GF-D8 (cell line): Measurements from ENCODE around the gene NFKBIZ.
"Not testable (repeated sequence)": the region's sequence is repeated elsewhere in the genome, so short reads cannot be mapped to it uniquely, and the experiment has no call there.

Experiments used
- DNase-seq: peaks from one replicate; lab custom pipeline; 2025; lab: John Stamatoyannopoulos, UW

Gene NFKBIZ

GRCh38 chr3:101873619-101874018, 24.3 kb downstream of the NFKBIZ start:
- DNase-seq = no peak

- DNase-seq = no peak
These were observed 26.8 kb downstream of the NFKBIZ start for GRCh38 chr3:101876142-101876541.

GRCh38 chr3:101878589-101878988, 29.3 kb downstream of the NFKBIZ start:
- DNase-seq = no peak

- no peak for DNase-seq
These were observed 29.8 kb downstream of the NFKBIZ start for GRCh38 chr3:101879102-101879501.

GRCh38 chr3:101879623-101880284, 30.4 kb downstream of the NFKBIZ start:
- no peak for DNase-seq

GRCh38 chr3:101884776-101885175, 35.5 kb downstream of the NFKBIZ start:
- DNase-seq = no peak

- not testable (repeated sequence) for DNase-seq
These were observed 36.3 kb downstream of the NFKBIZ start for GRCh38 chr3:101885584-101885983.

- DNase-seq = no peak
These were observed 37.3 kb downstream of the NFKBIZ start for GRCh38 chr3:101886626-101887025.

GRCh38 chr3:101888653-101889052, 39.3 kb downstream of the NFKBIZ start:
- no peak for DNase-seq

GRCh38 chr3:101890716-101891115, 41.4 kb downstream of the NFKBIZ start:
- no peak for DNase-seq

GRCh38 chr3:101892648-101893047, 43.3 kb downstream of the NFKBIZ start:
- no peak for DNase-seq

GRCh38 chr3:101896083-101896757, 46.9 kb downstream of the NFKBIZ start:
- no peak for DNase-seq

GRCh38 chr3:101897013-101897412, 47.7 kb downstream of the NFKBIZ start:
- no peak for DNase-seq

GRCh38 chr3:101898039-101898438, 48.7 kb downstream of the NFKBIZ start:
- no peak for DNase-seq

- DNase-seq = no peak
These were observed 49.4 kb downstream of the NFKBIZ start for GRCh38 chr3:101898752-101899169.

GRCh38 chr3:101900316-101900715, 51.0 kb downstream of the NFKBIZ start:
- DNase-seq = no peak

- DNase-seq = no peak
These were observed 51.4 kb downstream of the NFKBIZ start for GRCh38 chr3:101900736-101901135.

GRCh38 chr3:101902041-101902440, 52.7 kb downstream of the NFKBIZ start:
- DNase-seq = no peak

- no peak for DNase-seq
These were observed 54.1 kb downstream of the NFKBIZ start for GRCh38 chr3:101903451-101903871.

- not testable (repeated sequence) for DNase-seq
These were observed 56.3 kb downstream of the NFKBIZ start for GRCh38 chr3:101905573-101905972.
